Ishikawa (cell line): ENCODE data around the gene ZDHHC11.

Experiments used
- CEBPB ChIP-seq: IDR thresholded peaks from 2 replicates; pipeline ENCODE4 v1.6.1; 2012
- CREB1 ChIP-seq: IDR thresholded peaks from 2 replicates; pipeline ENCODE4 v1.6.1; 2012; ENCODE audit warnings: low read depth
- EGR1 ChIP-seq: IDR thresholded peaks from 2 replicates; pipeline ENCODE4 v1.6.1; 2012
- EP300 ChIP-seq: IDR thresholded peaks from 2 replicates; pipeline ENCODE4 v1.6.1; 2012; ENCODE audit warnings: borderline replicate concordance
- FOXM1 ChIP-seq: IDR thresholded peaks from 2 replicates; pipeline ENCODE4 v1.6.1; 2012; ENCODE audit warnings: low read depth, borderline replicate concordance
- MAX ChIP-seq: IDR thresholded peaks from 2 replicates; pipeline ENCODE4 v1.6.1; 2012
- NFIC ChIP-seq: IDR thresholded peaks from 2 replicates; pipeline ENCODE4 v1.6.1; 2012
- RAD21 ChIP-seq: IDR thresholded peaks from 2 replicates; pipeline ENCODE4 v1.6.1; 2012; ENCODE audit warnings: low read depth
- REST ChIP-seq: IDR thresholded peaks from 2 replicates; pipeline ENCODE4 v1.6.1; 2012; ENCODE audit warnings: low read depth, mild to moderate bottlenecking
- TAF1 ChIP-seq: IDR thresholded peaks from 2 replicates; pipeline ENCODE4 v1.6.1; 2012; ENCODE audit warnings: low read depth, mild to moderate bottlenecking
- TCF12 ChIP-seq: IDR thresholded peaks from 2 replicates; pipeline ENCODE4 v1.6.1; 2012; ENCODE audit warnings: low read depth
- TEAD4 ChIP-seq: IDR thresholded peaks from 2 replicates; pipeline ENCODE4 v1.6.1; 2012
- USF1 ChIP-seq: IDR thresholded peaks from 2 replicates; pipeline ENCODE4 v1.6.1; 2012
- YY1 ChIP-seq: IDR thresholded peaks from 2 replicates; pipeline ENCODE4 v1.6.1; 2012; ENCODE audit warnings: low read depth
- ZBTB7A ChIP-seq: IDR thresholded peaks from 2 replicates; pipeline ENCODE4 v1.6.1; 2012; ENCODE audit warnings: low read depth

ZDHHC11 gene

GRCh38 chr5:868428-869135, 17.8 kb upstream of the ZDHHC11 start:
- TF ChIP-seq TEAD4 (no peak), TCF12 (no peak), EGR1 (no peak), NFIC (no peak), EP300 (no peak), USF1 (no peak), TAF1 (no peak), YY1 (no peak), ZBTB7A (no peak), CEBPB (no peak), REST (no peak), CREB1 (no peak)

GRCh38 chr5:867300-867870, 16.6 kb upstream of the ZDHHC11 start:
- TF ChIP-seq CEBPB (no peak), TCF12 (no peak), EP300 (no peak), RAD21 (no peak)

- no peak for TF ChIP-seq USF1
- TF ChIP-seq MAX: no peak
- TF ChIP-seq EGR1: no peak
- no peak for TF ChIP-seq REST
These were observed 15.0 kb upstream of the ZDHHC11 start for GRCh38 chr5:865771-866170.

GRCh38 chr5:865168-865521, 14.4 kb upstream of the ZDHHC11 start:
- TF ChIP-seq MAX (no peak), TEAD4 (no peak), RAD21 (no peak), TCF12 (no peak)

GRCh38 chr5:864492-865167, 13.8 kb upstream of the ZDHHC11 start:
- TF ChIP-seq NFIC (no peak), TCF12 (no peak)

- TF ChIP-seq ZBTB7A (no peak), EP300 (no peak), FOXM1 (no peak)
These were observed 12.5 kb upstream of the ZDHHC11 start for GRCh38 chr5:863244-863805.
